ENCODE results near the gene DNMT3B.

DNA sequence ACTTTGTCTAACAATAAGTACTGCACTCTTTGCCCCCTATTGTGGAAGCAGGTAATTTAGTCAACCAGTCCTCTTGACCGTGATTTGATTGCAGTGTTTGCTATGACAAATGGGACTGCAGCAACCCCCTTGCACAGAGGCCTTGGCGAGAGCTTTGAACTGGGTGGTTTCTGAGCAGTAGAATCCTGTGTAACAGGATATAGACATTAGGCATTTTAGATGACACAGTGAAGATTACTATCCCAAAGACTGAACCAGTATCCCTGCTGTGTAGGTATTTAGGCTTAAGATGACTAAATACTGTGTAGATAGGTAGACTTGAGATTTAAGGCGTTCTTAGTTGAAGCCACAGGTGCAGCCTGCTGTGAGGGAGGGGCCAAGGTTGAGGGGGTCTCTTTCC is 9.9 kb downstream of the DNMT3B start:
- TF ChIP-seq, protein P1, sequence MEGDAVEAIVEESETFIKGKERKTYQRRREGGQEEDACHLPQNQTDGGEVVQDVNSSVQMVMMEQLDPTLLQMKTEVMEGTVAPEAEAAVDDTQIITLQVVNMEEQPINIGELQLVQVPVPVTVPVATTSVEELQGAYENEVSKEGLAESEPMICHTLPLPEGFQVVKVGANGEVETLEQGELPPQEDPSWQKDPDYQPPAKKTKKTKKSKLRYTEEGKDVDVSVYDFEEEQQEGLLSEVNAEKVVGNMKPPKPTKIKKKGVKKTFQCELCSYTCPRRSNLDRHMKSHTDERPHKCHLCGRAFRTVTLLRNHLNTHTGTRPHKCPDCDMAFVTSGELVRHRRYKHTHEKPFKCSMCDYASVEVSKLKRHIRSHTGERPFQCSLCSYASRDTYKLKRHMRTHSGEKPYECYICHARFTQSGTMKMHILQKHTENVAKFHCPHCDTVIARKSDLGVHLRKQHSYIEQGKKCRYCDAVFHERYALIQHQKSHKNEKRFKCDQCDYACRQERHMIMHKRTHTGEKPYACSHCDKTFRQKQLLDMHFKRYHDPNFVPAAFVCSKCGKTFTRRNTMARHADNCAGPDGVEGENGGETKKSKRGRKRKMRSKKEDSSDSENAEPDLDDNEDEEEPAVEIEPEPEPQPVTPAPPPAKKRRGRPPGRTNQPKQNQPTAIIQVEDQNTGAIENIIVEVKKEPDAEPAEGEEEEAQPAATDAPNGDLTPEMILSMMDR (IDR thresholded peaks at IDR 0.05; ENCODE audit: low read depth, low read length, poor library complexity, severe bottlenecking), result no peak
- no peak for TF ChIP-seq EZH2phosphoT487 (IDR thresholded peaks at IDR 0.05; ENCODE audit: borderline replicate concordance, low read length)
